CD4-positive, alpha-beta T cell (primary cell): ENCODE results near the gene SEC16A. TPM values are rescaled to one million over a fixed set of nuclear protein-coding genes. Genes with fewer than 3 reads are reported as not detected.

ENCODE experiments used
- ATAC-seq: fragments of 200-7000 bp; cut with Tn5 transposase; one replicate; pipeline ENCODE4 v1.10.0; 2022; ENCODE audit warnings: mild to moderate bottlenecking; ENCODE audit not compliant: poor library complexity
- CTCF ChIA-PET: fragments of 350-600 bp; sonication (Branson Sonifier 250); formaldehyde crosslinking; loops from one replicate; lab custom pipeline; 2021; ENCODE audit warnings: antibody characterized with exemption, inconsistent platforms; lab: Charles Lee
- POLR2A ChIA-PET: fragments of 350-600 bp; sonication (Branson Sonifier 250); formaldehyde crosslinking; loops from one replicate; lab custom pipeline; 2021; ENCODE audit warnings: antibody characterized with exemption, inconsistent platforms; lab: Charles Lee
- DNase-seq, 14 experiments: peaks; one replicate each; pipeline ENCODE4 v3.0.0-alpha.2; 2013 to 2020; ENCODE audit warnings: mixed read lengths in 2 of 14
- H3K27ac ChIP-seq, 2 donors: one replicate each; pipeline versions ENCODE4 v1.5.1 to v1.7.0; 2013; ENCODE audit warnings: low read length in 2 of 2, low read depth in 1 of 2, mild to moderate bottlenecking in 1 of 2
- H3K27me3 ChIP-seq, 2 experiments: 1 replicate in 1 of 2; 2 replicates in 1 of 2; pipeline versions ENCODE4 v1.6.1 to v1.7.0; 2013; ENCODE audit warnings: low read length in 2 of 2, control low read depth in 1 of 2, mild to moderate bottlenecking in 1 of 2, moderate library complexity in 1 of 2; ENCODE audit not compliant: insufficient read depth in 2 of 2, control insufficient read depth in 1 of 2
- H3K36me3 ChIP-seq: one replicate; pipeline ENCODE4 v1.6.1; 2013; ENCODE audit warnings: low read length, control low read depth; ENCODE audit not compliant: insufficient read depth
- H3K4me1 ChIP-seq: one replicate; pipeline ENCODE4 v1.6.1; 2013; ENCODE audit warnings: low read length, control low read depth; ENCODE audit not compliant: insufficient read depth
- H3K4me3 ChIP-seq: one replicate; pipeline ENCODE4 v1.5.1; 2013; ENCODE audit warnings: mild to moderate bottlenecking, low read length, moderate library complexity
- H3K9me3 ChIP-seq, 2 experiments: 1 replicate in 1 of 2; 2 replicates in 1 of 2; pipeline versions ENCODE4 v1.6.1 to v1.7.0; 2013; ENCODE audit warnings: low read length in 2 of 2, mild to moderate bottlenecking in 2 of 2, control low read depth in 1 of 2, moderate library complexity in 1 of 2; ENCODE audit not compliant: control insufficient read depth in 1 of 2, insufficient read depth in 1 of 2
- H3K27ac Mint-ChIP-seq: one replicate; pipeline ENCODE4 v1.8.0; 2020; ENCODE audit warnings: mixed read lengths
- H3K27me3 Mint-ChIP-seq: one replicate; pipeline ENCODE4 v1.8.0; 2021; ENCODE audit warnings: mixed read lengths
- H3K36me3 Mint-ChIP-seq: one replicate; pipeline ENCODE4 v1.8.0; 2021; ENCODE audit warnings: low read depth, mixed read lengths
- H3K4me1 Mint-ChIP-seq: one replicate; pipeline ENCODE4 v1.8.0; 2021; ENCODE audit warnings: low read depth, mixed read lengths
- H3K4me3 Mint-ChIP-seq: one replicate; pipeline ENCODE4 v1.8.0; 2020; ENCODE audit warnings: mild to moderate bottlenecking, mixed read lengths
- H3K9me3 Mint-ChIP-seq: one replicate; pipeline ENCODE4 v1.8.0; 2020; ENCODE audit warnings: mixed read lengths
- CTCF ChIP-seq: fragments of 200-600 bp; IDR thresholded peaks from one replicate; pipeline ENCODE4 v1.8.0; 2022; ENCODE audit warnings: antibody characterized with exemption, mild to moderate bottlenecking
- intact Hi-C, 2 experiments: fragments of 100-400 bp; cut with DNase I in 1 of 2; cut with micrococcal nuclease in 1 of 2; formaldehyde crosslinking; loops; one replicate each; pipeline versions ENCODE4 v1.15.1 to v1.9.0; 2023 to 2025; cut with DNase I, micrococcal nuclease
- total RNA-seq, 174 experiments: library from RNA in 2 of 174; stranded (reverse) in 2 of 174; gene quantifications; one replicate each; pipeline ENCODE4 v1.2.3 and lab custom pipeline; 2021 to 2026

SEC16A gene
- total RNA-seq, 2 experiments from 2014 or later: 73.0 to 75.0 TPM

GRCh38 chr9:136442265-136442664 is 40.6 kb downstream of the SEC16A start:
- Mint-ChIP-seq H3K27ac (no peak overlapping the region), H3K4me3 (no peak overlapping the region), H3K27me3 (no peaks in the 10 kb centered on the region), H3K4me1 (peaks cover 12% of the 10 kb centered on the region), H3K9me3 (no peaks in the 10 kb centered on the region), H3K36me3 (peaks cover 67% of the 10 kb centered on the region)
- Histone ChIP-seq H3K4me3 (no peak overlapping the region), H3K4me1 (peaks cover 22% of the 10 kb centered on the region), H3K27me3 (no peaks in the 10 kb centered on the region), H3K27ac (no peak overlapping the region), H3K36me3 (peaks cover 58% of the 10 kb centered on the region), H3K9me3 (no peaks in the 10 kb centered on the region)
- POLR2A ChIA-PET: no interaction called here
- CTCF ChIA-PET: no interaction called here
- no peak for DNase-seq
- ATAC-seq: no peak
- intact Hi-C loops: loop anchor here in 1 of 2 experiments (2.0 kb wide), 1 partner anchor 39 kb away; no protein-coding TSS in a partner anchor
- TF ChIP-seq CTCF: no peak

- Mint-ChIP-seq H3K4me1 (peaks cover 17% of the 10 kb centered on the region), H3K36me3 (peaks cover 62% of the 10 kb centered on the region), H3K4me3 (peak overlapping the region; percentile 70), H3K27ac (no peak overlapping the region), H3K27me3 (no peaks in the 10 kb centered on the region), H3K9me3 (no peaks in the 10 kb centered on the region)
- H3K36me3 ChIP-seq: peaks cover 53% of the 10 kb centered on the region
- H3K27ac ChIP-seq: no peak overlapping the region
- H3K4me3 ChIP-seq: no peak overlapping the region
- CTCF ChIA-PET: no interaction called here
- no peak for ATAC-seq
- DNase-seq: peak in 1 of 14 experiments; percentile 18
- H3K4me1 ChIP-seq: peaks cover 27% of the 10 kb centered on the region
- H3K27me3 ChIP-seq: no peaks in the 10 kb centered on the region
- no peak for TF ChIP-seq CTCF
- POLR2A ChIA-PET: no interaction called here
- intact Hi-C loops: loop anchor here in 1 of 2 experiments (2.0 kb wide), 2 partner anchors 39 to 63 kb away; no protein-coding TSS in a partner anchor
- no peaks in the 10 kb centered on the region for H3K9me3 ChIP-seq
These were observed 41.1 kb downstream of the SEC16A start for GRCh38 chr9:136441681-136442245.

GRCh38 chr9:136441191-136441680 is 41.6 kb downstream of the SEC16A start:
- Histone ChIP-seq H3K36me3 (peaks cover 48% of the 10 kb centered on the region), H3K4me1 (peaks cover 30% of the 10 kb centered on the region), H3K27ac (no peak overlapping the region), H3K27me3 (no peaks in the 10 kb centered on the region), H3K9me3 (no peaks in the 10 kb centered on the region), H3K4me3 (no peak overlapping the region)
- ATAC-seq: no peak
- TF ChIP-seq CTCF: no peak
- H3K36me3 Mint-ChIP-seq: peaks cover 57% of the 10 kb centered on the region
- CTCF ChIA-PET: interaction anchor here (1.3 to 1.4 kb wide), 2 partner anchors 27 to 77 kb away, joined by 3 read pairs; partner anchors contain the start of gene DNLZ
- DNase-seq: peak in 1 of 14 experiments; percentile 16
- H3K4me1 Mint-ChIP-seq: peaks cover 21% of the 10 kb centered on the region
- H3K4me3 Mint-ChIP-seq: peak overlapping the region; percentile 70
- H3K27ac Mint-ChIP-seq: no peak overlapping the region
- POLR2A ChIA-PET: no interaction called here
- intact Hi-C loops: loop anchor here in 1 of 2 experiments (2.0 kb wide), 1 partner anchor 64 kb away; no protein-coding TSS in a partner anchor
- H3K27me3 Mint-ChIP-seq: no peaks in the 10 kb centered on the region
- H3K9me3 Mint-ChIP-seq: no peaks in the 10 kb centered on the region
